NCI-H82 treated with DMSO at 0.1 percent for 48 hours (cell line): ENCODE measurements around the gene CRADD.
"Not testable (repeated sequence)": the region's sequence is repeated elsewhere in the genome, so short reads cannot be mapped to it uniquely, and the experiment has no call there.

Experiments
- DNase-seq: peaks from one replicate; lab custom pipeline; 2025; ENCODE audit not compliant: unreplicated experiment; lab: John Stamatoyannopoulos, UW

Gene CRADD

DNA sequence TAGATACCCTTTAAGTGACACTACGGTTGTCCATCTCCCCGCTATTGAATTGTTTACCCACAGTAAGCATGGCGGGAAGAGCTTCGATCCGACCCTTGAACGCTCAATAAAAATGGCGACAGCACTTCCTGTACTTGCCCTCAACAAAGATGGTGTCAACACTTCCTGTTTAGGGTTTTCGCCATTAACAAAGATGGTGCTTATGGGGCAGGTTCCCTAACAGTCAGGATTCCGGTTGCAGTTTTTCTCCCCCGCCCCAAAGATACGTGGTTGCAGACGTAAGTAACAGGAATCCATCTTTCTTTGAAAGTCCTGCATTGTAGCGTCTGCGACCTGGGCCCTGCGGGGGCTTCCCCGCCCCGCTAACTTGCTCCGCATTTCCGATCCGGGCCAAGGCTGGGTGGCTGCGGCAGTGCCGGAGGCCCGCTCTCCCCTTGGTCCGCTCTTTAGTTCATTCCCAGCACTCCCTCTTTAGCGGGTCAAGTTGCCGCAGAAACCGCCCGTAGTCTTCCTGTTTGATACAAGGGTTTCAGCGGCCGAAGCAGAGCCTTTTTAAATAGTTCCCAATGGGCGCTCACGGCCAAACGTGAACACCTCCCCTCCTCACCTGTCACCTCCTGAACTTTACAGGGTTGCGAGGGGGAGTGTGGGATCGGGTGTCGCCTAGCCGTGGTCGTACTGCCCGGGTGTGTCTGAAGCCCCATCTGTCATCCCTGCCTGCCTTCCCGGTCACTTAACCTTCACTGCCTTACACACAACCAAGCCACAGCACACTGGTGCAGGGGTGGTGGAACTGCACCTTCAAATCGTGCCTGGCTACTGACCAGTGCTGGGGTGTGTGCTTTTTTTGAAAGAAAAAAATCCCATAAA is at the start of gene CRADD:
TSS of gene CRADD (plus strand) at position 181 of the 870 bp plus-strand sequence.
- peak; percentile 96 for DNase-seq

DNA sequence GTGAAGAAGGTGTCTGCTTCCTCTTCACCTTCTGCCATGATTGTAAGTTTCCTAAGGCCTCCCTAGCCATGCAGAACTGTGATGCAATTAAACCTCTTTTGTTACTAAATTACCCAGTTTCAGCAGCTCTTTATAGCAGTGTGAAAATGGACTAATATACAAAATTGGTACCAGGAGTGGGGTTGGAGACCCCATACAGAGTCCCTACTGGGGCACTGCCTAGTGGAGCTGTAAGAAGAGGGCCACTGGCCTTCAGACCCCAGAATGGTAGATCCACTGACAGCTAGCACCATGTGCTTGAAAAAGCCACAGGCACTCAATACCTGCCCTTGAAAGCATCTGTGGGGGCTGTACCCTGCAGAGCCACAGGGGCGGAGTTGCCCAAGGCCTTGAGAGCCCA is 44.8 kb upstream of the CRADD start:
- no peak for DNase-seq

DNA sequence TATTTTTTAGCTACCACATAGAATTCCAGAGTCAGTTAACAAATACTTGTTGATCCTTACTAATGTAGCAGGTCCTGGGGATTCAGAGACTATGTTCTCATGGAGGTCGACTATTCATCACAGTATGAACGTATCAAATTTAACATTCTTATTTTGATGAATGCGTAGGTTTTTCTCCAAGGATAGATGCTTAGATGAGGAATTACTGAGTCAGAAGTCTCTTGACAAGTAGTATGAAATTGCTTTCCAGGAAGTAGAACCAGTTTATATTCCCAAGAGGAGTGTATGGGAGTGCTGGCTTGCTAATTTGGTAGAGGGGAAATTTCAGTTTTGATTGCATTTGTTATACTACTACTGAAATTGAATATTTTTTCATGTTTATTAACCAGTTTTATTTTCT is 42.8 kb upstream of the CRADD start:
- DNase-seq: no peak

DNA sequence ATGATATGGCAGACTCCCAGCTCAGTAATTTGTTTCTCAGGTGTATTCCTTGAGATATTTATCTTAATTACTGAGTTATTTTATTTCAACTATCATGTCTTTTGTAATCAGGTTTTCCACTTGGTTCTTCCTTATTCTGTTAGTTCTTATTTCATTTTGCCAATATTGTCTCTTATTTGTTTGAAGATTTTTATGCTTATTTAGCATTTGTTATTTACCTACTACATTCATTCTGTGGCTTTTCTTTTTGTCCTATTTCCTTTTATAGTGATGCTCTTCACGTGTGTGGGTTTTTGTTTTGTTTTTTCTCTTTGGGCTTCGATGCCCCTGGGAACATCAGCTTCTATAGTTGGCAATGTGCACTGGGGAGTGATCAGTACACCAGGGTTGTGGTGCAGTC is 40.5 kb upstream of the CRADD start:
- no peak for DNase-seq

DNA sequence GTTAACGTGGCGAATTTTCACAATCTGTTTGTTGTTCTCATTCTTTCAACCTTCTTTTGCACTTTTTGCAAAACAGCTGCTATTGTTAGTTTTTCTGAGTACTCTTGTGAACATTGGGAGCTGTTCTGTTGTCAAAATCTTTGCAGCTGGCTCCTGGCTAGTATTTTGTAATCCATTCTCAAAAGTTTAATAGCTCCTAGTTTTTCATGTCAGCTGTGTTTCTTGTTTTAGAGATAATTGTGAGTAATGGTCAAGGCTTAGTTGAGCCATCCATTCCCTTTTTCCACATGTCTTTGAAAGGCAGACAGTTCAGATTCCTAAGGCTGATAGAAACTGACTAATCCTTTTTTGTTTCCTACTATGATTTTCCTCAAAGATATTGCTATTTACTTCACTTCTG is 39.1 kb upstream of the CRADD start:
- DNase-seq: no peak

DNA sequence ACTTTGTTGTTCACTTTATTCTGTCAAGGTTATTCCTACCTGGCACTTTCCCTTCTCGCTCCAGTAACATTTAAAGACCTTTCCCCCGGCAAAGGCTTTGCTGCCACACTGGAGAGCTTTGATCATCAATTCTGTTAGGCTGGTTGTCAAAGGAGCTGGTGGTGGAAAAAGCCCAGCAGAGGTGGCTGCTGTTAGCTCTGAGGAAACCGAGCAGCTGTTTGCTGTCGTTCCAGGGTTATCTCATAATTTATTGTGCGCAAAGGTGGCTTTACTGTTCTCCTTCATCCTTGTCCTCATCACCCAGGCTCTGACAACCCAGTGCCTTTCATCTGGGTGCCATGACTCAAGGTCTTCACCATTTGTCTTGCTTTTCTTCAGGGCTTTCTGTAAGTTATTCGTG is 38.2 kb upstream of the CRADD start:
- DNase-seq: peak; percentile 9

DNA sequence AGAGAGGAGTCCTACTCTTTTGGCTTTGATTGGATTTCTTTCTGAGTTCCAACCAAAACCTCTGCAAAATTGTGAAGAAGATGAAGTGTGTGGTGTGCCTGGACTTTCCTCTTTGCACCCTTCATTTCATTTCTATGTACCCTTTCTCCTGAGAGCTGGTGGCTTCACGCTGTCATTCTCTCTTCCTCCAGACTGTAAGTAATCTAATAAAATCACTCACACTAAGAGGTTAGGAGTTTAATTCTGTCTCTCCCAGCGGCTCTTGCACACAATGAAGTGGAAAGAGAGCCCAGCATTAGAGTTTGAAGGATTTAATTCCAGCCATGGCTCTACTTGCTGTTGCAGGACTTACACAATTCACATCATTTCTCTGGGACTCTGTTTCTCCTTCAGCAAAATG is 37.8 kb upstream of the CRADD start:
- no peak for DNase-seq

DNA sequence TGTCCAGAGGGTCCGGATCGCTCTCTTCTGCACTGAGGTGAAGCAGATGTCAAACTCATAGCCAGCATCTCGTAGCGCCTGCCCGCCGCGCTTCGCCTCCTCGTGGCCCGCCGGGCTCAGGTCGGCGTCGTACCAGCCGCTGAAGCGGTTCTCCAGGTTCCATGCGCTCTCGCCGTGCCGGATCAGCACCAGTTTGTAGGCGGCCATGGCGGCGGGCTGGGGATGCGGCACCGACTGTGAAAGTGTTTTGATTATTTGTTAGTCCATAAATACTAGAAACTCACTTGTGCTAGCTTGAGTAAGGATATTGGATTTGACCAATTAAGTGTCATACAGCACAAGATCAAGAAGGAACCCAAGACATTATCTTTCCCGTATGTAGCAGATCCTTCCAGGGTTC is 35.8 kb upstream of the CRADD start:
- DNase-seq: not testable (repeated sequence)

DNA sequence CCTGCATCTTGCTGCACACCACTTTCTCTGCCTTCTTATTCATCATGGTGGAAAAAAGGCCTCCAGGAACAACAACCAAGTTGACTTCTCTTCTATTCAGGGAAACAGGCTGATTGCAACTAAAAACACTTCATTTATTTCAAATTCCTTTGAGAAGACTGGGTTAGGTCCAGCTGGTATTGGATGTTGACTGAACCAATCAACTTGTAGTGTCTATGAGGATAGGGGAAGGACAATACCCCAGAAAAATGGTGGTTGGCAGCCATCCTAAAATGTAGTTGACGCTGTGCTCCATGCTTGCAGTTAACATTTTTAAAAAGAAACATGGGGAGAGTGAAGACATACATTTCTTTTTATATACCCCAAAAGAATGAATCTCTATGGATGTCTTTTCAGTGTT is 34.4 kb upstream of the CRADD start:
- no peak for DNase-seq

DNA sequence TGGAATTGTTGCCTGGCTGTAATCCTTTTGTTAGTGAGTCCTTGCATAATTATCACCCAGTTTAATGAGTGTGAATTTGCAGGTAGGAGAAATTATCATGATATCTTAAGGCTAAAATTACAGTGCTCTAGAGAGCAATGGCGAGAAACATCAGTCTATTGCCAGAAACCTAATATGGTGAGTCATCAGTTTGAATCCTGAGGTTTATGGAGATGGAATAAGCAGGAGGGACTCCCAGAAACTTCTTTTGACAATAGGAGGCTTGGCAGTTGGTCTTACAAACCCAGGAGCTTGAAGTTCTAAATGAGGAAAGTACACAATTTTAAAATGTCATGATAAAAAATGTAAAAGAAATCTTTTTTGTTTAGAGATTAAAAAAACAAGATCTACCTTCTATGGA is 31.5 kb upstream of the CRADD start:
- no peak for DNase-seq

DNA sequence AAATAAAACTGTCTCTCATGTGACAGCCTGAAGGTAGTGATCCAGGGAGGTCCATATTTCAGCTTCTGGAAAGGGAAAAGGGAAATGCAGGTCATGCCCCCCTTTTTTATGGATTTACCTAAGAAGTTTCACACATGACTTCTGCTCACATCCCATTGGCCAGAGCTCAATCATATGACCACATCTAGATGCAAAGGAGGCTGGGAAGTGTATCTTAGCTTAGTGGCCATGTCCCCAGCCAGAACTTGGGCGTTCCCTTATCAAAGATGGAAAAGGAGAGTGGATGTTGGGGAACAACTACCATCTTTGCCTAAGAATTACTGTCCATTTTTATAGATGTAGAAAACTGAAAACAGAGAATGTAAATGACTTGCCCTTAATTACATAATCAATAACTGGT is 26.5 kb upstream of the CRADD start:
- no peak for DNase-seq

DNA sequence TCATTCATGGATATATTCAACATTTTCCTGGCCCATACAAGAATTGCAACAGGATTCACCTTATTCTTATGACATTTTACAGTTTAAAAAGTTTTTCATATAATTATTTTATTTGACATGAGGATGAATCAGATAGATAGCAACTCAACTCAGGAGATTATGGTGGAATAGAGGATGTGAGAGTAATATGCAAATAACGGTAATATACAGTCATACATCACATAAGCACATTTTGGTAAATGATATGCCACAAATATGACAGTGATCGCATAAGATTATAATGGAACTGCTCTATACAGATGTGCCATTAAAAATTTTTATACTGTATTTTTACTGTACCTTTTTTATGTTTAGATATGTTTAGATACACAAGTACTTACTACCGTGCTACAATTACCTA is 24.1 kb upstream of the CRADD start:
- DNase-seq: no peak

DNA sequence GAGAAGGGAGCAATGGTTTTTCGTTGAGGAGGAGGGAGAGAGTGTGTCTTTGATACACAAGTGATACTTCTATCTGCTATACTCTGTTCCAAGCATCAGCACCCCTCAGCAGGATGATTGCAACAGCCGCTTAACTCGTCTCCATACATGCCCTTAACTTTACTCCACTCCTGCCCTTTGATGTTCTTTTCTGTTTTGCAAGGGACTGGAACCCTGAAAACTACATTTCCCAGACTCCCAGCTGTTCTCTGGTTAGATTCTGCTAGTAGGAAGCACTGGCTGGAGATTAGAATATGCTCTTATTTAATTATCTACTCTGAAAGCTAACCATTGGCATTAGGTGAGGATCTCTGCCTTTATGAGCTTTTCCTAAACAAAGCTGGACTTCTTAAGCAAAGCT is 23.5 kb upstream of the CRADD start:
- no peak for DNase-seq

DNA sequence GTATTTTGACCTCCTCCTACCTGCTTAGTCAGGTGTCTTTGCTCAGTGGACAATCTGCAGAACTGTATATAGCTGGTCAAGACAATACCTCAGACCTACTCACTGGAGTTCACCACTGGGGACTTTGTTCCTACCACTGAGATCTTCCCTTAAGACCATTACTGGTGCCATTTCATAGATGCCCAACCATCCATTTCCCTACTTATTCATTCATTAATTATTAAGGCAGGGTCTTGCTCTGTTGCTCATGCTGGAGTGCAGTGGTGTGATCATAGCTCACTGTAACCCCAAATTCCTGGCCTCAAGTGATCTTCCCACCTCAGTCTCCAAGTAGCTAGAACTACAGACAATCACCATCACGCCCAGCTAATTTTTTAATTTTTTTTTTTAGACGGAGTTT is 22.8 kb upstream of the CRADD start:
- no peak for DNase-seq

DNA sequence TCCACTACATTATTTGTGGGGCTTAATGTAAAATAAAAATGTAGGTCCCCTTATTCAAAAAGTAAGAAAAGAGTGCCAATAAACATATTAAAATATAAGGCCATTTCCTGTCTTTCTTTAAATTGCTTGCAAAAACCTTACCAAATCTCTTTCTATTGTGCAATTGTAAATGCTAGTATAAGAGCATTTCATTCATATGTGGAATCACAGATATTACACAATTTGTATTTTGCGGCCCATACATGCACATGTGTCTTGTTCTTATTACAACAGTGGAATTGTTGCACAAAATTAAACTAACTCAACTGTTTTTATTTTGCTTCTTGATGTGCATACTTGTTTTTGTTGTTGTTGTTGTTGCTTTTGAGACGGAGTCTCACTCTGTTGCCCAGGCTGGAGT is 20.1 kb upstream of the CRADD start:
- no peak for DNase-seq

DNA sequence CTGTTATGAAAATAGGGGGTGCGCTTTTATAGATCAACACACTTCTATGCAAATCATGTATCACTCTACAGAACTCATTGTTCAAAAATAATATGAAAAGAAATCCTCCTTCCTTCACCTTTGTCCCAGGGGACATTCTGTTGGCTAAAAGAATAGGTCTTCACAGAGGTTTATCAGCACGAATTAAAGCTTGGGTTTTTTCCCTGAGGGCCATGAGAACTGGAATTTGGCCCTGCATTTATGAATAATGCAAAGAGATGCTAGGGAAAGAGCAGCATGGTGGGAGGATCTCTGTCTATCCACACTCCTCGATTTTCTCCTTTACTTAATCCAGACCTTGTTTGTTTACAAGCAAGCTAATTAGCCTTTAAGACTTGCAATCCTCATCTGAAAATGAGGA is 16.2 kb upstream of the CRADD start:
- no peak for DNase-seq

DNA sequence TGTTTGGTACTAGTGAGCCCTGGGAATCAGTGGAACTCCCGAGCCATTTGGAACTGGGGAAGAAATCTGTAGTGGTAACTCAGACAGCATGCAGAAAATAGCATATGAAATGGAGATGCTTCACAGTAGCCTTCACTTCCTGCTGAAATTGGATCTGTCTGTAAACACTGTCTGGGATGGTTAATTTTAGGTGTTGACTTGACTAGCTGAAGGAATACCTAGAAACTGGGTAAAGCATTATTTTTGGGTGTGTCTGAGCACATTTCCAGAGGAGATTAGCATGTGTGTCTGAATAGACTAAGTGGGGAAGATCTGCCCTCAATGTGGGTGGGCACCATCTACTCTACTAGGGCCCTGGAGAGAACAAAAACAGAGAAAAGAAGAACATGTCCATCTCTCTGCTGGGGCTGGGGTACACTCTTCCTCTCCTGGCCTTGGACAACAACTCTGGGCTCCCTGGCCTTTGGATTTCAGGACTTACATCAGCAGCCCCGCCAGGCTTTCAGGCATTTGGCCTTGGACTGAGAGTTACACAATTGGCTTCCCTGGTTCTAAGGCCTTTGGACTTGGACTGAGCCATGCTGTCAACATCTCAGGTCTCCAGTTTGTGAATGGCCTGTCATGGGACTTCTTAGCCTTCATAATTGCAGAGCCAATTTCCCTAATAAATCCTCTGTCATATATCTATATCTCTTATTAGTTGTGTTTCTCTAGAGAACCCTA is 14.0 kb upstream of the CRADD start:
- no peak for DNase-seq

DNA sequence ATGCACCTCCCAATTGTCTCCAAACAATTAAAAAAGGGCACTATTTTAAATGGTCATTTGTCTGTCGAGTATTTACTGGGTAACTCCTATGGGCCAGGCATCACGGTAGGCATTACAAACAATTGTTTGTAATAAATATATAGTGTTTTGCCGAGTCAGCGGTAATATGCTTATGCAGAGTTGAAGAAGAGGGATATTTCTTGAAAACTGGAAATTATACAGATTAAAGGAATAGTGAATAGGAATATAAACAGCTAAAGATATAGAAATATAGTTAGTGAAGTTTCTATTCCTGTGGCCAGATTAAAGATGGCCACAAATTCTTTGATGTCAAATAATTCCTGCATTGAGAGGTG is 13.5 kb upstream of the CRADD start:
- no peak for DNase-seq

DNA sequence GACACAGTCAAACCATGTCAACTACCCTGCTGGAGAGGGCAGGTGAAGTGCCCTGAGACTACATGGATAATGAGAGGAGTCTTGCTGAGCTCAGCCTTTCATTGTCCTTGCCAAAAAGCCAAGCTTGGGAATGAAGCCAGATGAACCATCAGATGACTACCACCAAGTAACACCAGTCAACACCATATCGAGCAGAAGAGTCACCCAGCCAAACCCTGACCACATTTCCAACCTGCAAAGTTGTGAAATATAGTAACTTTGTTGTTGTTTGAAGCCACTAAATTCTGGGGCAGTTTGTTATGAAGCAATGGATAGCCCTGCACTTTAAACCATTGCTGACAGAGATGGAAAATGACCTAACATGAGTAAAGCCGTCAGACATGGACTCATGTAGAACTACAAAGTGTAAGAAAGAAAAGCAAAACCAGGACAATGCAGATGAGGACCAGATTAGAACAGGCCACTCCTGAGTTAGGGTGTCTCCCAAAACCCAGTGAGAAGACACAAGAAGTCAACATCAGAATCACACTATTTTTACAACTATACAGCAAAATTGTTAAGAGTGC is 12.5 kb upstream of the CRADD start:
- no peak for DNase-seq

DNA sequence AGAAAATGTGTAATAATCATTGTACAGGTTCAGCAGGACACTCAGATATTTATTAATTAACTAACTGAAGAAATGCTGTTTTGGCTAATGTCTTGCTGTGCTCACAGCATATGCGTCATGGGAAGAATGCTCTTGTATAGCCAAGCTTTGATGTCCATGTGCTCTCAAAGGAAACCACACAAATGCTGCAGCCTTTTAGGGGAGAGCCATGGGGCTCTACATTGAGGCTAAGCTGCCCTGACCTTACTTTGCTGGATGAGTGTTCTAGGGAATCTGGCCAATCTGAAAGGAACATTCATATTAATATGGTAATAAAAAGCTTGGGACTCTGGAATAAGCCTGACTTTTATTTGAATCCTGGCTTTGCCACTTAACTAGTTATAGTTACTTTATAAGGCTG is 9.5 kb upstream of the CRADD start:
- no peak for DNase-seq

DNA sequence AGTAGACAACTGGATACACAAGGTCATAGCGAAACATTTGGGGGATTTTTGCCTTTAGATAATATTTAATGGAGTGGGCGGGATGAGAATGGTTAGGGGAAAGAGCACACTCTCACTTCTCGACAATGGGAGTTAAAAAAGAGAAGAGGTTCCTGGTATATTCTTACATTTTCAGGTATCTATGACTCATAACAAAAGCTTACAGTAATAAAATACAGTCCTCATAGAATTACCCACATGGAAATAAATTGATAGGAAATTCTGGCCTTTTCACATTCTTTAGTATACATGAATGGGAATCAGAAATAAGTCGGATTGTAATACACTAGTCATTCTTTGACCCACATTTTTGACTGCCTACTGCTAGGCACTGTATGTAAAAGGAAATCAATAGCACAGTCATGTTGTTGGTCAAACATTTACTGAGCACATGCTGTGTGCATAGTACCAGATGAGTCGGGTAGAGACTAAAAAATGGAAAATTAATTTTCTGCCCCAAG is 8.2 kb upstream of the CRADD start:
- no peak for DNase-seq

DNA sequence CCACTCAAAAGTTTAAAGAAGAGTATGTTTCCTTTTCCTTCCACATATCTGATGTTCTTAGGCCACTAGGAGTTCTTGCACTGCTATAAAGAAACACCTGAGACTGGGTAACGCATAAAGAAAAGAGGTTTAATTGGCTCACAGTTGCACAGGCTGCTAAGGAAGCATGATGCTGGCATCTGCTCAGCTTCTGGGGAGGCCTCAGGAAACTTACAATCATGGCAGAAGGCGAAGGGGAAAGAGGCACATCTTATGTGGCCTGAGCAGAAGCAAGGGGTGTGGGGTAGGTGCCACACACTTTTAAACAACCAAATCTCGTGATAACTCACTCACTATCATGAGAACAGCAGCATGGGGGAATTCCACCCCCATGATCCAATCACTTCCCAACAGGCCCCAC is 7.7 kb upstream of the CRADD start:
- no peak for DNase-seq
